CD14-positive monocyte (primary cell): ENCODE data around the gene SFXN4. TPM values are rescaled to one million over a fixed set of nuclear protein-coding genes. Genes with fewer than 3 reads are reported as not detected.

Experiments
- DNase-seq, 3 donors: peaks; one replicate each; pipeline ENCODE4 v3.0.0-alpha.2; 2011 to 2022
- H2AFZ ChIP-seq: 2 replicates; pipeline ENCODE4 v1.6.0; 2012; ENCODE audit warnings: mild to moderate bottlenecking, low read depth, low read length, inconsistent platforms; ENCODE audit not compliant: insufficient read depth, poor library complexity, severe bottlenecking
- H3K27ac ChIP-seq, 2 donors: 1 replicate in 1 of 2; 2 replicates in 1 of 2; pipeline ENCODE4 v1.5.1; 2012 to 2013; ENCODE audit warnings: low read length in 2 of 2, control low read depth in 1 of 2, inconsistent platforms in 1 of 2, low read depth in 1 of 2, mild to moderate bottlenecking in 1 of 2
- H3K27me3 ChIP-seq, 2 donors: one replicate each; pipeline versions ENCODE4 v1.6.0 to v1.6.1; 2011 to 2013; ENCODE audit warnings: low read length in 2 of 2; ENCODE audit not compliant: control insufficient read depth in 2 of 2, insufficient read depth in 2 of 2
- H3K36me3 ChIP-seq, 2 donors: replicated peaks in 1 of 2; 1 replicate in 1 of 2; 2 replicates in 1 of 2; pipeline versions ENCODE4 v1.5.1 to v1.6.1; 2012 to 2013; ENCODE audit warnings: low read length in 2 of 2, control low read depth in 1 of 2, inconsistent platforms in 1 of 2, mild to moderate bottlenecking in 1 of 2; ENCODE audit not compliant: insufficient read depth in 2 of 2, control insufficient read depth in 1 of 2
- H3K4me1 ChIP-seq, 2 donors: 1 replicate in 1 of 2; 2 replicates in 1 of 2; pipeline versions ENCODE4 v1.5.1 to v1.6.1; 2012 to 2013; ENCODE audit warnings: low read length in 2 of 2, control low read depth in 1 of 2, inconsistent platforms in 1 of 2, mild to moderate bottlenecking in 1 of 2, moderate library complexity in 1 of 2; ENCODE audit not compliant: insufficient read depth in 2 of 2, control insufficient read depth in 1 of 2
- H3K4me2 ChIP-seq: replicated peaks from 2 replicates; pipeline ENCODE3; 2012; ENCODE audit warnings: low read length, moderate library complexity, mild to moderate bottlenecking; ENCODE audit not compliant: poor library complexity, severe bottlenecking; ENCODE audit errors: extremely low read depth
- H3K4me3 ChIP-seq, 3 experiments: fragments of 200-600 bp in 1 of 3; sonication (generic) in 1 of 3; replicated peaks in 1 of 3; 1 replicate in 2 of 3; 2 replicates in 1 of 3; pipeline ENCODE4 v1.5.1; 2011 to 2013; ENCODE audit warnings: low read length in 3 of 3, mild to moderate bottlenecking in 3 of 3, control low read depth in 2 of 3, low read depth in 2 of 3, inconsistent platforms in 1 of 3, moderate library complexity in 1 of 3
- H3K79me2 ChIP-seq: 2 replicates; pipeline ENCODE4 v1.6.0; 2012; ENCODE audit warnings: mild to moderate bottlenecking, control low read depth, inconsistent platforms, low read length, moderate library complexity; ENCODE audit not compliant: insufficient read depth
- H3K9ac ChIP-seq: 2 replicates; pipeline ENCODE4 v1.6.0; 2017; ENCODE audit warnings: low read length, mild to moderate bottlenecking; ENCODE audit not compliant: insufficient read depth, poor library complexity, severe bottlenecking
- H3K9me3 ChIP-seq, 2 donors: replicated peaks in 1 of 2; 1 replicate in 1 of 2; 2 replicates in 1 of 2; pipeline versions ENCODE4 v1.5.1 to v1.6.1; 2012 to 2013; ENCODE audit warnings: low read length in 2 of 2, control low read depth in 1 of 2; ENCODE audit not compliant: control insufficient read depth in 1 of 2, insufficient read depth in 1 of 2
- H4K20me1 ChIP-seq: 2 replicates; pipeline ENCODE4 v1.6.0; 2012; ENCODE audit warnings: mild to moderate bottlenecking, low read length, control low read depth, moderate library complexity; ENCODE audit not compliant: insufficient read depth
- H3K27ac Mint-ChIP-seq, 7 donors: one replicate each; pipeline ENCODE4 v1.8.0; 2020; ENCODE audit warnings: mild to moderate bottlenecking in 7 of 7, mixed read lengths in 7 of 7, moderate library complexity in 6 of 7, inconsistent platforms in 2 of 7
- H3K27me3 Mint-ChIP-seq, 3 donors: one replicate each; pipeline ENCODE4 v1.8.0; 2021 to 2022; ENCODE audit warnings: low read depth in 3 of 3, mild to moderate bottlenecking in 3 of 3, mixed read lengths in 3 of 3, moderate library complexity in 3 of 3, inconsistent platforms in 1 of 3
- H3K36me3 Mint-ChIP-seq, 2 donors: one replicate each; pipeline ENCODE4 v1.8.0; 2020; ENCODE audit warnings: mixed read lengths in 2 of 2, inconsistent platforms in 1 of 2, mild to moderate bottlenecking in 1 of 2
- H3K4me1 Mint-ChIP-seq: one replicate; pipeline ENCODE4 v1.8.0; 2020; ENCODE audit warnings: mild to moderate bottlenecking, mixed read lengths
- H3K4me3 Mint-ChIP-seq, 2 donors: one replicate each; pipeline ENCODE4 v1.8.0; 2020; ENCODE audit warnings: mild to moderate bottlenecking in 2 of 2, mixed read lengths in 2 of 2, moderate library complexity in 1 of 2
- H3K9me3 Mint-ChIP-seq, 7 donors: one replicate each; pipeline ENCODE4 v1.8.0; 2020 to 2022; ENCODE audit warnings: mixed read lengths in 7 of 7, mild to moderate bottlenecking in 6 of 7, moderate library complexity in 6 of 7, inconsistent platforms in 2 of 7
- CTCF ChIP-seq: fragments of 200-600 bp; IDR thresholded peaks from one replicate; pipeline ENCODE4 v1.8.0; 2022; ENCODE audit warnings: antibody characterized with exemption, mild to moderate bottlenecking
- WGBS: methylation state at CpG from one replicate; pipeline ENCODE4 v1.1.5; 2013; ENCODE audit warnings: missing lambda C conversion rate; ENCODE audit not compliant: insufficient coverage; 5-methylcytosine and 5-hydroxymethylcytosine counted together
- intact Hi-C, 2 donors: fragments of 100-400 bp; cut with micrococcal nuclease; formaldehyde crosslinking; loops; one replicate each; pipeline versions ENCODE4 v1.15.0 to v1.15.1; 2023
- polyA plus RNA-seq, 3 donors: library from polyadenylated mRNA; depleted of rRNA in 1 of 3; unstranded in 2 of 3; stranded (reverse) in 1 of 3; fragments of 300-500 nt in 2 of 3; fragments of >200 nt in 1 of 3; fragmentation: Illumina TruSeq in 2 of 3; gene quantifications; 1 replicate in 2 of 3; 2 replicates in 1 of 3; pipeline ENCODE4 v1.2.3, GENCODE V29; 2012 to 2021

Gene SFXN4
- polyA plus RNA-seq, 3 donors = 8.3 to 20.4 (median 18.3) TPM

- Histone ChIP-seq H3K79me2 (peaks cover 14% of the 10 kb centered on the region), H2AFZ (peak overlapping the region; percentile 81), H3K9me3 (no peaks in the 10 kb centered on the region), H3K4me3 (peak overlapping the region; percentile 48 to 85 (median 80)), H3K36me3 (peaks cover 0 to 4% of the 10 kb centered on the region in 2 donors), H4K20me1 (no peaks in the 10 kb centered on the region), H3K9ac (peak overlapping the region; percentile 54), H3K4me1 (peaks cover 35 to 48% of the 10 kb centered on the region in 2 donors), H3K27ac (peak overlapping the region in 1 of 2 donors; percentile 26), H3K4me2 (peak overlapping the region; percentile 84), H3K27me3 (no peaks in the 10 kb centered on the region)
- under 1% methylated on average over 52 of the region's 62 CpGs for WGBS
- peak in 1 of 3 donors; percentile 15 for DNase-seq
- peak overlapping the region; percentile 95 to 96 for H3K4me3 Mint-ChIP-seq
- peaks cover 0 to 1% (median 0%) of the 10 kb centered on the region in 7 donors for H3K9me3 Mint-ChIP-seq
- peak overlapping the region; percentile 6 to 84 (median 51) for H3K27ac Mint-ChIP-seq
- TF ChIP-seq CTCF = no peak
- peaks cover 3 to 16% (median 16%) of the 10 kb centered on the region in 3 donors for H3K27me3 Mint-ChIP-seq
- peaks cover 5 to 7% of the 10 kb centered on the region in 2 donors for H3K36me3 Mint-ChIP-seq
- intact Hi-C loops = loop anchor here (2.0 to 10.0 kb wide), 4 partner anchors 63 to 453 kb away; partner anchors contain the start of gene CACUL1 (in 1 of the 2)
- peaks cover 45% of the 10 kb centered on the region for H3K4me1 Mint-ChIP-seq
Measured at GRCh38 chr10:119207713-119208552, 42.4 kb upstream of the SFXN4 start.

- Mint-ChIP-seq H3K9me3 (peaks cover 0 to 1% (median 0%) of the 10 kb centered on the region in 7 donors), H3K27ac (peak within 1 kb of the TSS; percentile 90 to 98 (median 97)), H3K27me3 (peaks cover 3 to 16% (median 16%) of the 10 kb centered on the region in 3 donors), H3K36me3 (peaks cover 2 to 7% of the 10 kb centered on the region in 2 donors), H3K4me1 (peaks cover 41% of the 10 kb centered on the region), H3K4me3 (peak within 1 kb of the TSS; percentile 96 to 97)
- H3K4me3 ChIP-seq = peak within 1 kb of the TSS; percentile 48 to 85 (median 80)
- no peaks in the 10 kb centered on the region for H4K20me1 ChIP-seq
- no peaks in the 10 kb centered on the region for H3K9me3 ChIP-seq
- peaks cover 0 to 4% of the 10 kb centered on the region in 2 donors for H3K36me3 ChIP-seq
- peak within 1 kb of the TSS; percentile 73 to 86 for H3K27ac ChIP-seq
- peak within 1 kb of the TSS; percentile 93 for H3K9ac ChIP-seq
- no peak for TF ChIP-seq CTCF
- intact Hi-C loops = loop anchor here (2.0 to 10.0 kb wide), 4 partner anchors 63 to 453 kb away; partner anchors contain the start of gene CACUL1 (in 1 of the 2)
- WGBS = under 1% methylated on average over 24 of the region's 34 CpGs
- DNase-seq = peak; percentile 91 to 93 (median 92)
- H3K27me3 ChIP-seq = no peaks in the 10 kb centered on the region
- H2AFZ ChIP-seq = peak within 1 kb of the TSS; percentile 81
- peaks cover 33 to 44% of the 10 kb centered on the region in 2 donors for H3K4me1 ChIP-seq
- peaks cover 14% of the 10 kb centered on the region for H3K79me2 ChIP-seq
- peak within 1 kb of the TSS; percentile 84 for H3K4me2 ChIP-seq
Measured at GRCh38 chr10:119207366-119207666, 41.8 kb upstream of the SFXN4 start, which contains the start of gene GRK5. Gene GRK5, plus strand, starts transcription at chr10:119207571. Its CDS starts 347 bp downstream, at chr10:119207918.
